Fibroblast of peridontal ligament (primary cell): ENCODE results near the gene NOTCH1.
"Not testable (repeated sequence)": the region's sequence is repeated elsewhere in the genome, so short reads cannot be mapped to it uniquely, and the experiment has no call there.

Experiments used
- DNase-seq: peaks from one replicate; pipeline ENCODE4 v3.0.0-alpha.2; 2010; ENCODE audit errors: extremely low read depth

Gene NOTCH1

GRCh38 chr9:136578915-136579649 is 33.2 kb upstream of the NOTCH1 start:
- DNase-seq, result no peak

GRCh38 chr9:136578626-136578914 is 32.7 kb upstream of the NOTCH1 start:
- DNase-seq, result no peak

GRCh38 chr9:136577941-136578625 is 32.2 kb upstream of the NOTCH1 start:
- DNase-seq, result no peak

- DNase-seq, result peak; percentile 41
Measured at GRCh38 chr9:136576269-136576626, 30.4 kb upstream of the NOTCH1 start.

- DNase-seq, result no peak
Measured at GRCh38 chr9:136575626-136576268, 29.9 kb upstream of the NOTCH1 start.

- DNase-seq, result not testable (repeated sequence)
Measured at GRCh38 chr9:136574606-136575005, 28.8 kb upstream of the NOTCH1 start.

GRCh38 chr9:136572828-136573625 is 27.2 kb upstream of the NOTCH1 start:
- no peak for DNase-seq

GRCh38 chr9:136572003-136572827 is 26.4 kb upstream of the NOTCH1 start:
- DNase-seq, result peak; percentile 40

- no peak for DNase-seq
Measured at GRCh38 chr9:136571531-136571930, 25.7 kb upstream of the NOTCH1 start.

- DNase-seq, result no peak
Measured at GRCh38 chr9:136570916-136571315, 25.1 kb upstream of the NOTCH1 start.

GRCh38 chr9:136570191-136570845 is 24.5 kb upstream of the NOTCH1 start:
- DNase-seq, result no peak

GRCh38 chr9:136569526-136570148 is 23.8 kb upstream of the NOTCH1 start:
- no peak for DNase-seq

GRCh38 chr9:136568288-136569081 is 22.6 kb upstream of the NOTCH1 start:
- DNase-seq, result no peak

- peak; percentile 63 for DNase-seq
Measured at GRCh38 chr9:136567651-136568287, 21.9 kb upstream of the NOTCH1 start.

GRCh38 chr9:136566901-136567300 is 21.1 kb upstream of the NOTCH1 start:
- no peak for DNase-seq

GRCh38 chr9:136566553-136566895 is 20.7 kb upstream of the NOTCH1 start:
- no peak for DNase-seq

GRCh38 chr9:136565715-136566552 is 20.1 kb upstream of the NOTCH1 start:
- no peak for DNase-seq

GRCh38 chr9:136565086-136565714 is 19.4 kb upstream of the NOTCH1 start:
- DNase-seq, result peak; percentile 17
